Measurements from ENCODE around the gene ATOSA.

The ATOSA gene

GRCh38 chr15:52679232-52680040, at the start of gene ATOSA:
ATOSA (minus strand) TSS chr15:52679388; CDS start chr15:52678021, 1,367 bp downstream.
- peak; percentile 80 for DNase-seq (ENCODE audit: low spot score)

GRCh38 chr15:52728899-52729298, 49.7 kb upstream of the ATOSA start:
- no peak for DNase-seq (ENCODE audit: low spot score)

- no peak for DNase-seq (ENCODE audit: low spot score)
Measured at GRCh38 chr15:52727815-52728214, 48.6 kb upstream of the ATOSA start.

- no peak for DNase-seq (ENCODE audit: low spot score)
Measured at GRCh38 chr15:52726195-52726594, 47.0 kb upstream of the ATOSA start.

- no peak for DNase-seq (ENCODE audit: low spot score)
Measured at GRCh38 chr15:52718551-52718950, 39.4 kb upstream of the ATOSA start.

- DNase-seq (ENCODE audit: low spot score), result no peak
Measured at GRCh38 chr15:52717924-52718323, 38.7 kb upstream of the ATOSA start.

GRCh38 chr15:52717481-52717880, 38.3 kb upstream of the ATOSA start:
- DNase-seq (ENCODE audit: low spot score), result no peak

- DNase-seq (ENCODE audit: low spot score), result no peak
Measured at GRCh38 chr15:52716536-52716935, 37.3 kb upstream of the ATOSA start.

- no peak for DNase-seq (ENCODE audit: low spot score)
Measured at GRCh38 chr15:52715411-52715810, 36.2 kb upstream of the ATOSA start.

- DNase-seq (ENCODE audit: low spot score), result no peak
Measured at GRCh38 chr15:52714968-52715367, 35.8 kb upstream of the ATOSA start.

GRCh38 chr15:52710708-52711389, 31.7 kb upstream of the ATOSA start:
- DNase-seq (ENCODE audit: low spot score), result no peak

GRCh38 chr15:52710050-52710707, 31.0 kb upstream of the ATOSA start:
- no peak for DNase-seq (ENCODE audit: low spot score)

- DNase-seq (ENCODE audit: low spot score), result peak; percentile 25
Measured at GRCh38 chr15:52709187-52709981, 30.2 kb upstream of the ATOSA start.

GRCh38 chr15:52706091-52706490, 26.9 kb upstream of the ATOSA start:
- DNase-seq (ENCODE audit: low spot score), result no peak

- no peak for DNase-seq (ENCODE audit: low spot score)
Measured at GRCh38 chr15:52702390-52702789, 23.2 kb upstream of the ATOSA start.

- DNase-seq (ENCODE audit: low spot score), result no peak
Measured at GRCh38 chr15:52699457-52699856, 20.3 kb upstream of the ATOSA start.

GRCh38 chr15:52698514-52698913, 19.3 kb upstream of the ATOSA start:
- DNase-seq (ENCODE audit: low spot score), result no peak

- no peak for DNase-seq (ENCODE audit: low spot score)
Measured at GRCh38 chr15:52697051-52697450, 17.9 kb upstream of the ATOSA start.

- no peak for DNase-seq (ENCODE audit: low spot score)
Measured at GRCh38 chr15:52695154-52695553, 16.0 kb upstream of the ATOSA start.

- no peak for DNase-seq (ENCODE audit: low spot score)
Measured at GRCh38 chr15:52689562-52689961, 10.4 kb upstream of the ATOSA start.

GRCh38 chr15:52683580-52683979, 4.4 kb upstream of the ATOSA start:
- no peak for DNase-seq (ENCODE audit: low spot score)

GRCh38 chr15:52682781-52683180, 3.6 kb upstream of the ATOSA start:
- no peak for DNase-seq (ENCODE audit: low spot score)
